ENCODE data around the gene OCIAD1. TPM values are rescaled to one million over a fixed set of nuclear protein-coding genes. Genes with fewer than 3 reads are reported as not detected.
"Not testable (repeated sequence)": the region's sequence is repeated elsewhere in the genome, so short reads cannot be mapped to it uniquely, and the experiment has no call there.

The OCIAD1 gene
- total RNA-seq, 2 donors from 2014 or later: 114 to 176 TPM

- WGBS: 66% methylated on average over 1 of the region's 1 CpG
- H3K27ac ChIP-seq: no peak overlapping the region
- no peak for DNase-seq (ENCODE audit: low spot score)
- no peaks in the 10 kb centered on the region for H3K36me3 ChIP-seq
- intact Hi-C loops (cut with DNase I): no loop called here
- TF ChIP-seq, protein P1, sequence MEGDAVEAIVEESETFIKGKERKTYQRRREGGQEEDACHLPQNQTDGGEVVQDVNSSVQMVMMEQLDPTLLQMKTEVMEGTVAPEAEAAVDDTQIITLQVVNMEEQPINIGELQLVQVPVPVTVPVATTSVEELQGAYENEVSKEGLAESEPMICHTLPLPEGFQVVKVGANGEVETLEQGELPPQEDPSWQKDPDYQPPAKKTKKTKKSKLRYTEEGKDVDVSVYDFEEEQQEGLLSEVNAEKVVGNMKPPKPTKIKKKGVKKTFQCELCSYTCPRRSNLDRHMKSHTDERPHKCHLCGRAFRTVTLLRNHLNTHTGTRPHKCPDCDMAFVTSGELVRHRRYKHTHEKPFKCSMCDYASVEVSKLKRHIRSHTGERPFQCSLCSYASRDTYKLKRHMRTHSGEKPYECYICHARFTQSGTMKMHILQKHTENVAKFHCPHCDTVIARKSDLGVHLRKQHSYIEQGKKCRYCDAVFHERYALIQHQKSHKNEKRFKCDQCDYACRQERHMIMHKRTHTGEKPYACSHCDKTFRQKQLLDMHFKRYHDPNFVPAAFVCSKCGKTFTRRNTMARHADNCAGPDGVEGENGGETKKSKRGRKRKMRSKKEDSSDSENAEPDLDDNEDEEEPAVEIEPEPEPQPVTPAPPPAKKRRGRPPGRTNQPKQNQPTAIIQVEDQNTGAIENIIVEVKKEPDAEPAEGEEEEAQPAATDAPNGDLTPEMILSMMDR (IDR thresholded peaks at IDR 0.05): no peak
- TF ChIP-seq POLR2AphosphoS5 (IDR thresholded peaks at IDR 0.05): no peak
- no peak for TF ChIP-seq POLR2A (IDR thresholded peaks at IDR 0.05)
- H3K9me3 ChIP-seq: no peaks in the 10 kb centered on the region
- no peaks in the 10 kb centered on the region for H3K27me3 ChIP-seq (replicated peaks; ENCODE audit: insufficient read depth)
- H3K4me3 ChIP-seq: no peak overlapping the region
- H3K4me1 ChIP-seq (replicated peaks): no peaks in the 10 kb centered on the region
These were observed 33.8 kb upstream of the OCIAD1 start for GRCh38 chr4:48796927-48797679.

DNA sequence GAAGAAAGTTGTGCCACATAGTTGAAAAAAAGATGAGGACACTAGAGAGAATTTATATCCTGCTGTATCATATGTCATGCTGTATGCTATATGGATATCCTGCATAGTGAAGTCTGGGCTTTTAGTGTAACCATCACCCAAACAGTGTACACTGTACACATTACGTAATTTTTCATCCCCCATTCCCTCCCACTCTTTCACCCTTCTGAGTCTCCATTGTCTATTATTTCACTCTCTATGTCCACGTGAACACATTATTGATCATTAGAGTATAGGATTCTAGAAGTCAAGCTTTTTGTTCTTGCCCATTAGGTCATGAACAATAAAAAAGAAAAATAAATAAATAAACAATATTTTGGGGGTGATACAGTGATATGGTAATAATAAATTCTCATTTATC lies 32.8 kb upstream of the OCIAD1 start:
- Histone ChIP-seq H3K9me3 (no peaks in the 10 kb centered on the region), H3K36me3 (no peaks in the 10 kb centered on the region), H3K27me3 (replicated peaks; ENCODE audit: insufficient read depth) (no peaks in the 10 kb centered on the region), H3K4me1 (replicated peaks) (no peaks in the 10 kb centered on the region), H3K4me3 (no peak overlapping the region), H3K27ac (no peak overlapping the region)
- intact Hi-C loops (cut with DNase I): no loop called here
- whole genome bisulfite sequencing: 87% methylated on average over 2 of the region's 2 CpGs
- DNase-seq (ENCODE audit: low spot score): no peak
- TF ChIP-seq POLR2AphosphoS5 (IDR thresholded peaks at IDR 0.05) (no peak), POLR2A (IDR thresholded peaks at IDR 0.05) (no peak)
- TF ChIP-seq, protein P1 (IDR thresholded peaks at IDR 0.05): no peak

GRCh38 chr4:48799157-48799556 lies 31.7 kb upstream of the OCIAD1 start:
- no peak for DNase-seq (ENCODE audit: low spot score)
- H3K36me3 ChIP-seq: no peaks in the 10 kb centered on the region
- H3K4me3 ChIP-seq: no peak overlapping the region
- no peaks in the 10 kb centered on the region for H3K27me3 ChIP-seq (replicated peaks; ENCODE audit: insufficient read depth)
- H3K9me3 ChIP-seq: no peaks in the 10 kb centered on the region
- no peaks in the 10 kb centered on the region for H3K4me1 ChIP-seq (replicated peaks)
- TF ChIP-seq POLR2A (IDR thresholded peaks at IDR 0.05) (no peak), POLR2AphosphoS5 (IDR thresholded peaks at IDR 0.05) (no peak)
- TF ChIP-seq, protein P1 (IDR thresholded peaks at IDR 0.05): no peak
- WGBS: 42% methylated on average over 2 of the region's 2 CpGs
- intact Hi-C loops (cut with DNase I): no loop called here
- H3K27ac ChIP-seq: no peak overlapping the region

DNA sequence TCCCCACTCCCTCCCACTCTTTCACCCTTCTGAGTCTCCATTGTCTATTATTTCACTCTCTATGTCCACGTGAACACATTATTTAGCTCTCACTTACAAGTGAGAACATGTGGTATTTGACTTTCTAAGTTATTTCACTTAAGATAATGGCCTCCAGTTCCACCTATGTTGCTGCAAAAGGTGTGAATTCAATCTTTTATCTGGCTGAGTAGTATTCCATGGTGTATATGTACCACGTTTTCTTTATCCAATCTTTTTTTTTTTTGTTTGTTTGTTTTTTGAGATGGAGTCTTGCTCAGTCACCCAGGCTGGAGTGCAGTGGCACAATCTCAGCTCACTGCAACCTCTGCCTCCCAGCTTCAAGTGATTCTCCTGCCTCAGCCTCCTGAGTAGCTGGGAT lies 30.7 kb upstream of the OCIAD1 start:
- H3K27ac ChIP-seq; H3K4me1 ChIP-seq (replicated peaks); H3K9me3 ChIP-seq; H3K36me3 ChIP-seq; H3K4me3 ChIP-seq; H3K27me3 ChIP-seq (replicated peaks; ENCODE audit: insufficient read depth); intact Hi-C loops (cut with DNase I); DNase-seq (ENCODE audit: low spot score): not testable (repeated sequence)
- 73% methylated on average over 2 of the region's 2 CpGs for WGBS

DNA sequence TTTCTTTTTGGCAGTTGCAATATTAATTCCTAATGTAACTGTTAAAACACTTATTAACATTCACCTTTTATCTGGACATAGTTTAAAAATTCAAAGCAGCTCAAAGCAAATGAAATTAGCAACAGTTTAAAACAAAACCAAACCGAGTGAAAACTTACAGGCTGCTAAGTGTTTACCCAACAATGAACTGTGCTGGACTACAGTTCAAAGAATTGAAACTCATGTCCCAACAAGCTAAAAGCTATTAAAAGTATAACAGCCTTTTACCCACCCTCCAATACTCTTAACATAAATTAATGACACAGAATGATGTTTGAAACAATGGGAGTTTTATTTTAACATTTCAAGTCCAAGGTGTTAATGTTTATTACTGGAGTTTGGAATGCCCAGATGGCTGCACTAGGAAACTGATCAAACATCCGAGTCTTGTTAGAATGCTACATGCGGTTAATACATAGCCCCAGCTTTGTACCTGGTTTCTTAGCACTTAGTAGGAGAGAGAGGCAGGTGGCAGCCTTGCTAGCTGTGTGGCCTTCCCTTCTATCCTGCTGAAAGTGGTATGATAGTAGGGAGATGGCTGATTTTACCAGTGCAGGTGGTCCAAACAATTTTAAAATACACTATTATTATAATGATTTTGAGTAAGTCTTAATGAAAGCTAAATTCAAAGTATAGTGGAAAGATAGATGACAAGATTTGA lies 29.7 kb upstream of the OCIAD1 start:
- Histone ChIP-seq H3K4me3 (no peak overlapping the region), H3K27me3 (replicated peaks; ENCODE audit: insufficient read depth) (no peaks in the 10 kb centered on the region), H3K9me3 (no peaks in the 10 kb centered on the region), H3K4me1 (replicated peaks) (no peaks in the 10 kb centered on the region), H3K27ac (no peak overlapping the region), H3K36me3 (no peaks in the 10 kb centered on the region)
- 25% methylated on average over 3 of the region's 3 CpGs for WGBS
- TF ChIP-seq POLR2A (IDR thresholded peaks at IDR 0.05) (no peak), POLR2AphosphoS5 (IDR thresholded peaks at IDR 0.05) (no peak)
- TF ChIP-seq, protein P1 (IDR thresholded peaks at IDR 0.05): no peak
- intact Hi-C loops (cut with DNase I): no loop called here
- DNase-seq (ENCODE audit: low spot score): no peak
